Measurements from ENCODE around the gene IL4R. TPM values are rescaled to one million over a fixed set of nuclear protein-coding genes. Genes with fewer than 3 reads are reported as not detected.

Gene IL4R
- total RNA-seq, 1 experiment from 2014 or later = 28.6 TPM

DNA sequence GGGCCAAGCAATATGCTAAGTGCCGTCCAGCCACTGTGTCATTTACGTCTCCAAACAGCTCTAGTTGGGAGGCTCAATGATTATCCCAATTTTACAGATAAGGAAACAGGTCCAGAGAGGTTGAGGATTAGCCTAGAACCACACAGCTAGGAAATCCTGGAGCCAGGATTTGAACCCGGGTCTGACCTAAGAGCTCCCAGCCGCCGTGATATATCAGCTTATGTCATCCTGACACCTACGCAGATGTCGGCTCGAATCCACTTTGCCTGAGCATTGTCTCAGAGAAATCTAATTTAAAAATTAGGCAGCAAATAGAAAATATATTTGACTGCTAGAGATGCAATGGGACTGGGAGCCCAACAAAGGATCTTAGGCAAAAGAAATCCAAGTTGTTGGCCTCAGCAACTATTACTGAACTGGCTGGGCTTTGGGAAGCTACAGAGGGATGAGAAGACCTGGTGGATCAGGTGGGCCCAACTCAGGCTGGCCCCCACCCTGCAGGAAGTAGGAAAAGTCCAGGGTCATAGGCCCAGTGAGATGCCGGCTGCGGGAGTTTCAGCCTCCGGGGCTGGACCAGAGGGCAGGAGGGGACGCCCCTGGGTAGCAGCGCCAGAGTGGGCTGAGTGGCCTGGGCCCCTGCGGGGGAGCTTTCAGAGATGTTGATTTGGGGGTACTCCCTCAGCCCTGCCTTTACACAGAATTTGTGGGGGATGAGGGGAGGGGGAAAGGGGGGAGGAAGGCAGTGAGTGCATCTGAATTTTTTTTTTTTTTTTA is 53.1 kb downstream of the IL4R start:
- no peaks in the 10 kb centered on the region; the same call in 1 of the 2 replicates for H3K27me3 Mint-ChIP-seq (ENCODE audit: low read depth)
- H3K27ac Mint-ChIP-seq = no peak overlapping the region
- H3K18ac ChIP-seq (ENCODE audit: insufficient read length, low read depth, low read length) = no peak overlapping the region
- no peak overlapping the region for H2AK5ac ChIP-seq (ENCODE audit: insufficient read length, low read length)
- H3K23ac ChIP-seq (ENCODE audit: insufficient read length, low read depth, low read length) = no peak overlapping the region
- no peak overlapping the region for H2BK120ac ChIP-seq (ENCODE audit: low read depth, low read length, poor library complexity, severe bottlenecking)
- H3K9ac ChIP-seq (ENCODE audit: extremely low read depth, insufficient read length, low read length) = no peak overlapping the region
- no peak overlapping the region for H3K27ac ChIP-seq (ENCODE audit: insufficient read length, low read depth, low read length)
- no peak overlapping the region for H3K4ac ChIP-seq (ENCODE audit: low read depth, low read length)
- H3K4me3 Mint-ChIP-seq = no peak overlapping the region
- no peaks in the 10 kb centered on the region for H3K4me1 ChIP-seq (ENCODE audit: insufficient read depth, low read length)
- no peak overlapping the region for H2BK5ac ChIP-seq (ENCODE audit: insufficient read length, low read length)
- no peak for DNase-seq
- no peak overlapping the region for H3K56ac ChIP-seq (ENCODE audit: insufficient read length, low read depth, low read length)
- WGBS (ENCODE audit: extremely low coverage, insufficient read length, low lambda C conversion rate) = no CpG with 5 or more reads among the region's 14 CpGs
- no peak overlapping the region for H2BK12ac ChIP-seq (ENCODE audit: insufficient read length, low read depth, low read length)
- H4K5ac ChIP-seq (ENCODE audit: insufficient read length, low read depth, low read length) = no peak overlapping the region
- H2BK20ac ChIP-seq (ENCODE audit: low read depth, low read length, poor library complexity, severe bottlenecking) = no peak overlapping the region
- no peaks in the 10 kb centered on the region for H3K9me3 Mint-ChIP-seq
- TF ChIP-seq, protein P1, sequence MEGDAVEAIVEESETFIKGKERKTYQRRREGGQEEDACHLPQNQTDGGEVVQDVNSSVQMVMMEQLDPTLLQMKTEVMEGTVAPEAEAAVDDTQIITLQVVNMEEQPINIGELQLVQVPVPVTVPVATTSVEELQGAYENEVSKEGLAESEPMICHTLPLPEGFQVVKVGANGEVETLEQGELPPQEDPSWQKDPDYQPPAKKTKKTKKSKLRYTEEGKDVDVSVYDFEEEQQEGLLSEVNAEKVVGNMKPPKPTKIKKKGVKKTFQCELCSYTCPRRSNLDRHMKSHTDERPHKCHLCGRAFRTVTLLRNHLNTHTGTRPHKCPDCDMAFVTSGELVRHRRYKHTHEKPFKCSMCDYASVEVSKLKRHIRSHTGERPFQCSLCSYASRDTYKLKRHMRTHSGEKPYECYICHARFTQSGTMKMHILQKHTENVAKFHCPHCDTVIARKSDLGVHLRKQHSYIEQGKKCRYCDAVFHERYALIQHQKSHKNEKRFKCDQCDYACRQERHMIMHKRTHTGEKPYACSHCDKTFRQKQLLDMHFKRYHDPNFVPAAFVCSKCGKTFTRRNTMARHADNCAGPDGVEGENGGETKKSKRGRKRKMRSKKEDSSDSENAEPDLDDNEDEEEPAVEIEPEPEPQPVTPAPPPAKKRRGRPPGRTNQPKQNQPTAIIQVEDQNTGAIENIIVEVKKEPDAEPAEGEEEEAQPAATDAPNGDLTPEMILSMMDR (conservative IDR thresholded peaks at IDR 0.05) = no peak
- no peaks in the 10 kb centered on the region for H4K20me1 ChIP-seq (ENCODE audit: control insufficient read depth, insufficient read depth, insufficient read length)
- H3K23me2 ChIP-seq (ENCODE audit: insufficient read length, low read depth, low read length, poor library complexity, severe bottlenecking) = no peaks in the 10 kb centered on the region
- H3K79me2 ChIP-seq (ENCODE audit: insufficient read depth, low read length) = no peaks in the 10 kb centered on the region
- H3K27me3 ChIP-seq (ENCODE audit: insufficient read depth, low read length) = no peaks in the 10 kb centered on the region
- H3K14ac ChIP-seq (ENCODE audit: insufficient read depth, low read length) = no peak overlapping the region
- no peak overlapping the region for H2AFZ ChIP-seq (ENCODE audit: low read length)
- no peaks in the 10 kb centered on the region for H3K79me1 ChIP-seq (ENCODE audit: insufficient read depth, low read depth, low read length, poor library complexity, severe bottlenecking)
- H3K4me1 Mint-ChIP-seq = peaks cover 7 to 9% of the 10 kb centered on the region in 2 experiments
- peaks cover 5 to 20% (median 7%) of the 10 kb centered on the region in 3 experiments; a peak in 4 of 7 replicates for H3K36me3 Mint-ChIP-seq (ENCODE audit: insufficient read depth in 1 of 3, low read depth in 3 of 3)
- H3T11ph ChIP-seq (ENCODE audit: low read length) = no peak overlapping the region
- H3K9me3 ChIP-seq (ENCODE audit: control insufficient read depth, low read depth, low read length) = no peaks in the 10 kb centered on the region
- H4K8ac ChIP-seq (replicated peaks; ENCODE audit: insufficient read length, low read depth, low read length) = no peak overlapping the region
- no peak overlapping the region for H3K4me2 ChIP-seq (ENCODE audit: insufficient read depth, insufficient read length, low read length)
- H4K91ac ChIP-seq (ENCODE audit: insufficient read length, low read depth, low read length) = no peak overlapping the region
- H2BK15ac ChIP-seq (ENCODE audit: low read depth, low read length) = no peak overlapping the region
